Stromal cell of bone marrow (primary cell): Measurements from ENCODE around the gene WWOX.

Source experiments
- DNase-seq: peaks from one replicate; pipeline ENCODE4 v3.0.0-alpha.2; 2012; ENCODE audit warnings: low read depth

WWOX gene

DNA sequence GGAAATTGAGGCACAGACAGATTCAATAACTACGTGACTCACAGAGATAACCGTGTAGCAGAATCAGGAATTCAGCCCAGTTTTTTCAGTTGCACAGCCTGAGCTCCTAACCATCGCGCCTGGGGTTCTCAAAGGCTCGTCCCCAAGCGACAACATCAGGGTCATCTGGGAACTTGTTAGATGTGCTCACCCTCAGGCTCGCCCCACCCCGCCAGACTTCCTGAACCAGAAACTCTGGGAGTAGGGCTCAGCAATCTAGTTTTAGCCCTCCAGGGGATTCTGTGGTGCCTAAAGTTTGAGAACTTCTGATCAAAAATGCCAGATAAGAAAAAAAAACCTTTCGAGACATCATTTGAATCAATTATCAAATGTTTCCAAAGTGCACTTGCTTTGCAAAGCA is 559.8 kb downstream of the WWOX start:
- DNase-seq: no peak

DNA sequence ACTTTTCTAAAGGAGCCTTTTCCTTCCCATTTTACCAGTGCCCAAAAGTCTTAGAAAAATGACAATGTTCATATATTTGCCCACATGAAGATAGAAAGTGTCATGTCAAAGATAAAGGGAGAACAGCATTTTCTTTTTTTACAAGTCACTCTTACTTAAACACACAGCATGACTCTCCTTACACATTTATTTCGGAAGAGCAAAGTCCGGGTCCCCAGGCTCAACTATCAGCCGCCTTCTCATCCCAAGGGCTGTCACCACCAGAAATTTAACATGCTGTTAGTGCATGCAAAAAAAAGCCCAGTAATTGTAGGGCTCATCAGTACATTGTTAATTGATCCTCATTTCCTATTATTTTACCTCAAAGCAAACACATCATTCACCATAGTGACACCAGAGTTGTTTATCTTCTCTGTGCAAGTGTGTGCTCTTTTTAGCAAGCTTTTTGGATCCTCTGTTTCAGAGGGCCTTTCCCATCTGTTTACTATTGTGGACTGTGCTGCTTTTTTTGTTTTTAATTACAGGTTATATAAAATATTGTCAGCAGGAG is 560.3 kb downstream of the WWOX start:
- DNase-seq: no peak

DNA sequence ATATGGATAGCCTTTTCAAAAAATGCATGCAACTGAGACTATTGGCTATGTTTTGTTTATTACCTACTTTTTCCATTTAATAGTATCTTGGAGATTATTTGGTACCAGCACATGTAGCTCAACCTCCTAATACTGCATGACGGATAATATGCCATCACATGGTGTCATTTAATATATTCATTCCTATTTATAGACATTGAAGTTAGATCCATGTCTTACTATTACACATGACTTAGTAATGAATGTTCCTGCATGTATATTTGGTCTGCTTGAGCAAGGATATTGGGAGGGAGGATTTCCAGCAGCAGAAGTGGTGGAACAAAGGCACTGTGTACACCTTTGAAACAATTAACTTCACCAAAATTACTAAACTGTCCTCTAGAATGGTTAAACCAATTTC is 561.3 kb downstream of the WWOX start:
- DNase-seq: no peak

DNA sequence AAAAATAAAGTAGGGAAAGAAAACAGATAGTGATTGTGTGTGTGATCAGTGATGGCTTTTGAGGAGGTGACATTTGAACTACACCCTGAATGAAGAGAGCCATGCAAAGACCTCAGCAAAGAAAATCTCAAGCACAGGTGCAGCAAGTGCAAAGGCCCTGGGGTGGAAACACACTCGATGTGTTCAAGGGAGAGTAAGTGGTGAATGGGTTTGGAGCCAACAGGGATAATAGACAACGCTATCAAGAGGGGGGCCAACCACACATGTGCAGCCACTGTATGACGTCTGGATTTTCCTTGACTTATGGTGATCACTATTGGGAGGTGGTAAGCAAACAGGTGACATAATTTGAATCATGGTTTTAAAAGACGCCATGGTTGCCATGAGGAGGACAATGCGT is 564.2 kb downstream of the WWOX start:
- DNase-seq: no peak

DNA sequence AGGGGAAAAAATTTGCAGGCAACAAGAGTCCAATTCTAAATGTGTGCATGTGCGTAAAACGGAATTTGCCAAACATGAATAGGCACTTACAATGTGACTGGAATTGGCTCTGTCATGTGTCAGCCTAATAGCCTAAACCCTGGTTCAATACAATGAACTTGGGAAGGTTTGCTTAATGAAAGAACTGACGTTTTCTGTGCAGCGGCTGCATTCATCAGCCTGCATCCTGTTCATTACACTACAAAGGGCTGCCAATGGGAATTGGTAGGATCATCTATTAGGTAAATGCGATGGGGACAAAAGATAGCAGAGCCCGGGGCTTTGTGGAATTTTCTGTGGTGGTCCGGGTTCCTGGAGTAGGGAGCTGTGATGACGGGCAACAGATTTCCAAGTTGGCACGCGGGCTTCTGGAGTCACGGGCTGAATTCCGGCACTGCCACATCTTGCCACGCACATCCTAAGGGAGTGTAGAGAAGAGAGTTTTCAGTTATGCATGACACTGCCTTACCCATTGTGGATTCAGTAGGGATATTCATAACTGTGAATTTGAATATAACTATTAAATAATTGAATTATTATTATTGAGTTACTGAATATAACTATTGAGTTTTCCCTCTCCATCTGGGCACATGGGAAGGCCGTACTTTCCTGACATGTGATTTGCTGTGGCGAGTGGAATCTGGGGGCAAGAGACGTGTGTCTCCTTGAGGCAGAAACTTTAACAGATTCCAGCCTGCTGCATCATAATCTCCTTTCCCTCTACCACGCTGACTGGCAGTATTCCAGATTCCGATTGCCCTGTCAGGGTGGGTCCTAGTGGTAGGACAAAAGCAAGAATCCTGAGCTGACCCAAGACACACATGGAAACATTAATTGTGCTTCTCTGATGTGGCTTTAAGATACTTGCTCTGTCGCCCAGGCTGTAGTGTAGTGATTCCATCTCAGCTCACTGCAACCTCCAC is 565.6 kb downstream of the WWOX start:
- DNase-seq: no peak

DNA sequence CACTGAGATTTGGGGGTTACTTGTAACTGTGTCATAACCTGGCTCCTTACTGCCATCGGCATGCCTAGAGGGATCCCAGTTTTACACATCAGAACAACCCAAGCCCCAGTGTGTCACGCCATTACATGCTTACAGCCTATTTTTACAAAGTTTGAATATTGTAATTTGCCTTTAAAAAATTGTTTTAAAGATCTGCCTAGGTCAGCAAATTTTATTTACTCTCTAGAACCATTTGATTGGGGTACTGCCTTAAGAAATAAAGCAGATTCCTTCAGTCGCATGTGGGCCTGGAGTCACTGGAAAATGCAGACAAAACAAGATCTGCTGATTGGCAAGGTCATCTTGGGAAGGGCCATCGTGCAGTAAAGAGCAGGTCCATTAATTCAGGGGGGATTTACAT is 566.9 kb downstream of the WWOX start:
- no peak for DNase-seq

DNA sequence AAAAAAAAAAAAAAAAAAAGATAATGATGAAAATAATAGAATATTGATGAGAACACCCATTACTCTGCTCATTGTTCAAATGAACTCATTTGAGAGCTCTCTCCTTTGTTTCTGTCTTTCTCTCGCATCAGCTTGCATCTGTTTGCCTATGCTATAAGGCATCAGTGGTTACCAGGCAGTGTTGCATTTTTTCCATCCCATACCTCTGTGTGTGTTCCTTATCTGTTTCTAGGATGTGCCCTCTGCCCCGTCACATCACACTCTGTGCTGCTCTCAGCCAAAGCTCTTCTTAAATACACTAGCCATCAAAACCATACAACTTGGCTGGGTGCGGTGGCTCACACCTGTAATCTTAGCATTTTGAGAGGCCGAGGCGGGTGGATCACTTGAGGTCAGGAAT is 568.2 kb downstream of the WWOX start:
- DNase-seq: no peak

DNA sequence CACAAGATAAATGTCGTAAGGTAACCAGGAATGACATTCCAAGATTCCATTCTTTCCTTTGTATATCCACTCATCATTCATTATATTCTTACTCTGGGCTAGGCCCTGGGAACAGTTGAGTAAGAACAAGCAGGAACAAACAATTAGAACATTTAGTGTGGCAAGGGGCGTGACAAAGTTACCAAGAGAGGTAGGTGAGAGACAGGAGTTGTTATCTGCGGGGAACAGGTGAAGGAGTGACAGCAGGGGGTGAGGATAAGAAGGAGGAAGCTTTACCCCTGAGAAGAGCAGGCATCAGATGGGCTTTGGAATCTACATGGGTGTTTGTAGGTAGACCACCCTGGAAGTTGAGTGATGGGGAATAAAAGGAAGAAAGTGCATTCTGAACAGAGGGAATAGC is 568.9 kb downstream of the WWOX start:
- DNase-seq: no peak

DNA sequence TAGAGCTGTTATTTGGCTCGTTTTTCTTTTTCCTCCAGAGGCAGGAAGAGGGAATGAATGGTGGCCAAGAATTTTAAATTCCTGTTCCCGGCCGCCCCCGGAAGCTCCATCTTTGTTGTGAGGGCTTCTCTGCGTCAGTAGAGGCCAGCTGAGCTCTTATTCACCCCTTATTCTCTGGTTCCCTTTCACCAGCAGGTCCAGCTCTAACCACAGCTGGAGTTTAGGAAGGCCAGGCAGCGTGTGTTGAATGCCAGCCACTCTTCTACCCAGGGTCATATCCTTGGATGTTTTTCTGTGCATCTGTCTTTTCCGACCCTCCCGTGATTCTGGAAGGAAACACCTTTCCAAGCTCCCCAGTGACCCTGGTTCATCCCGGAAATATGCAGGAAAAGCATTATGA is 570.5 kb downstream of the WWOX start:
- DNase-seq: peak; percentile 54

DNA sequence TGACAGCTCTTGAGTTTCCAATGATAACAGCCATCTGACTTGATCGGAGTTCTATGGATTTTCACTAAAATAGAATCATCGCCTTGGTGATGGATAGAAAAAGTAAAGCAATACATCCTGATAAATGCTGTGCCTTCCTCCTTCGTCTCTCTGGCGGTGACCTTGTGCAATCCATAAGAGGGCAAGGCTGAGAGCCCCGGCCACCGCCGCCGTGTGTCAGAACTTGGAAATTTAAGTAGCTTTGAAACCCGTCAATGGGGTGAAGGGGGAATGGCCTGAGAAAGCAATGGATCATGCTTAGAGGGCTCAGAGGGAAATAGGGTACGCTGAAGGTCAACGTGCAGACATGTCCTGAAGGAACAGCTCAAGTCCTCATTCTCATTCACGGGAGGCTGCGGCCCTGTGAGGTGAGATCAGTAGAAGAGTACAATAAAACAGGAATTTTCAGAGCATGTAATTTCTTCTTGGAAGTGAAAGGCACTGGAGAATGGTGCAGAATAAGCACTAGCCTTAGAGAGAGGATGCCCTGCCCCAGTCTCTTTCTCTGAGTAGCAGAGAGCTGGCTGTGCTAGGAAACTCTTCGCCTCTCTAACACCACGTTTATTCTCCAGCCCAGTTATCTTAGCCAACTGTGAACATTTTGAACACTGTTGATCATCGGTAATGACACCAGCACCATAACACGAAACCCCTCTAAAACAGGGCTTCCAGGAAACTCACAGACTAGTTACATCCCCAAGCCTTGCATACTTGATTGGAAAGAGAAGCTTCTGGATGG is 573.5 kb downstream of the WWOX start:
- no peak for DNase-seq

DNA sequence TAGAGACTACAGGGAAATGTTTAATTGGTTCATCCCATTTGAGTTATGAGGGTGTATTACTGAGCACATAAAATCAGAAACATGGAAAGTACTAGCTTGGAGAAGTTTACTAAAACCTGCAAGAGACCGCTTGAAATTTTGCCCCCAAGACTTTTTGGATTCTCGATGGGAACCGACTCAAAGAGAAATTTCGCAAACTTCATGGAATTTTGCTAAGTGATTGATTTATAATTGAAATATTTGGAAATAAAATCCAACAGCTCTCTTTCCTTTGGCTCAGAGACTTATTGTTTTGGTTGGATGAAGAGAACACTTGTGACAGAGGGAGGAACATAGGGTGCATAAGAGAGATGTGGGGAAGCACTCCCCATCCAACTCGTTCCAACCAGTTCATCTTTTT is 574.4 kb downstream of the WWOX start:
- DNase-seq: no peak

DNA sequence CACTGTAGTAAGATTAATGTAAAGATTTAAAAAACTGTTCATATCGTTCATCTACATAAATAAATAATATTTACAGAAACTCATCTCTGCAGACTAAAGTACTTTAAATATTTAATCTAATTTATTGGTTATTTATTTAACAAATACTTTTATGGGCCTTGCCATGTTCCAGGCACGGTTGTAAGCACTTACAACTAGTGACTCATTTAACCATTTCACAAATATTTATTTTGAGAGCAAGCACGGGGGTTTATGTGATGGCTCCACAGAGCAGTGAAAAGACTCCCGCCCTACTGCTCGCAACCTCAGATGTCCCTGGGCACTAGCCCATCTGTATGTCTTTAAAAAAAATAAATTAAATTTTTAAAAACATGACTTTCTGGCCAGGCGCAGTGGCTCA is 575.9 kb downstream of the WWOX start:
- no peak for DNase-seq

DNA sequence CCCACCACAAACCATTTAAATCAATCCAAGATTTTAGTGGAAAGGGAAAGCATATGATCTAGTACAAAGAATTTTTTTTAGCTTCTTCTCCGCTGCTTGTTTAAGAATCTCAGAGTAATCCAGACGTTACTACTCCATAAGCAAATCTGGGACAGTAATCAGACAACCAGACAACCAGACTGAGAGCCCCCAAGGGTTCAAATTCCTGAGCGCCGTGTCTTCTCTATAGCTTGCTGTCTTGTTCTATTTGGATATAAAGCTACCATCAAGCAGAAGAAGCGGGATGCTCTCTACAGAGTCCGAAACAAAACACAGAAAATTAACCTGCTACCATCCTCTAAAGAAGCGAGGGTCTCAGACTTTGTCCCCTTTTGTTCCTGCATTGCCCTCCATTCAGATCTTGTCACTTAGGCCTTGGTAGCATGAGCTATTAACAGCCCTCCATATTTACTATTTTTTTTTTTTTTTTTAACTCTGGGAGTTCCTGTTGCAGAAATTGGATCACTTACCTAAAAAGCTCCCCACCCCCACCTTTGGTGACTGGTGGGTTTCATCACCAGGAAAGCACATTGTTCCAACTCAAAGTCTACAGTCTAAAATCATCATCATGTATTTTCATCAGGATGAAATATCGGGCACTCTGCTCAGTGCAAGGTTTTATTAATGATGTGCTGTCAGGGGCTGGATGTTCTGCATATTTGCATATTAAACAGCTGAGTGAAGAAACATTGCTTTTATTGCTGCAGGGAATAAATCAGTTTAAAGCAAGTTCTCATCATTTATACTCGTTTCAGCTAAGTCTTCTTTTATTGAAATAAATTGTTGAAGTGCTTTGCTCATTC is 576.7 kb downstream of the WWOX start:
- no peak for DNase-seq

DNA sequence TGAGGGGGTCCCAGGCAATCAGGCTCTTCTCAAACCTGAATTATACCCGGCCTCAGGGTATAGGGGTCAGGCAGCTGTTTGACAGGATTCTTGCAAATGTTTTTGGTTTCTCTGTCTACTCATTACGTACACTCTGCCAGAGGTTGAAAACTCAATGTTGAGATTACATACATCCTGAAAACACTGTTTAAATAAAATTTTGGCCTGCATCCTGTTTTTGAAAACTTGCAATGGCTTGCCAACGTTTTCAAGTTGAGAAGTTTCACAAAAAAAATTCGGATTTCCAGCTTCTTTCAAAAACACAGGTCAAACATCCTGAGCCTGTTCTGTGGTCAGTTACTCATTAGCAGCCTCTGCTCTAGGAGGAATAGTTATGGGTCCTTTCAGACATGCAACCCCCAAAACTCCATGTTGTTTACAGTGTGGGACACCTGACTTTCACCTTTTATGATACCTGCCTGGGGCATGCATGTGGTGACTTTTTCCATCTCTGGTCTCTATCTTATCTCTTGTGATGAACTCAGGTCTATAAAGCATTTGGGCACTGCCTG is 577.8 kb downstream of the WWOX start:
- DNase-seq: no peak

DNA sequence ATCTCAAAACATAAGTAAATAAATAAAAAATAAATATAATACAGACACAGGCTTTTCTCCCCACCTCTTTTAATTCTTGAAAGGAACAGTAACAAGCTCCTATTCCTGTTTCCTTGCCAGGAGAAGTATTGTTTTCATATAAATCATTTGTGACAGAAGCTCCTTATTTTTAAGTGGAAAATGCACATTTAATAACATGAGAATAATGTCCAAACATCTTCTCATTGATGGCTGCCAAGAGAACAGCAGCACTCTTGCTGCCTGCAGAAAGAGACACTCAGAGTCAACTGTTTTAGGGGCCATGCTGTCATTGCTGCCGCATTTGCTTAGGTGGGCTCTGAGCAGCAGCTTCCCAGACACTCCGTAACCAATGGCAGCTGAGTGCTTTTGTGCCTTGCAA is 580.1 kb downstream of the WWOX start:
- DNase-seq: no peak

DNA sequence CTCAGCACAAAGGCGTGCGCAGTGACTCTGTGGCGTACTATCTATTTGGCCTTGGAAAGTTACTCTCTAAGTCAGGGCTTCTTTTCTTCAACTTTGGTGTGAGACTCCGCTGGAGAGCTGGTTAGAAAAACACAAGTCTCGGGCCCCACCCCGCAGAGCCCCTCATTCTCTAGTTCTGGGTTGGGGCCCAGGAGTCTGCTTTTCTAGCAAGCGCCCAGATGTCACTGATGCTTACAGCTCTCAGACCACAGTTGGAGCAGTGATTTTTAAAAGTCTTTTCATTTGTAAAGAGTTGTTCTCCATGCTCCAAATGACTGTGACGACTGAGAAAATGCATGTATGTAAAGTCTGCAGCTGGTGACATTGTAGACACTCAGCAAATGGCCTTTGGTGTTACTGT is 582.3 kb downstream of the WWOX start:
- no peak for DNase-seq

DNA sequence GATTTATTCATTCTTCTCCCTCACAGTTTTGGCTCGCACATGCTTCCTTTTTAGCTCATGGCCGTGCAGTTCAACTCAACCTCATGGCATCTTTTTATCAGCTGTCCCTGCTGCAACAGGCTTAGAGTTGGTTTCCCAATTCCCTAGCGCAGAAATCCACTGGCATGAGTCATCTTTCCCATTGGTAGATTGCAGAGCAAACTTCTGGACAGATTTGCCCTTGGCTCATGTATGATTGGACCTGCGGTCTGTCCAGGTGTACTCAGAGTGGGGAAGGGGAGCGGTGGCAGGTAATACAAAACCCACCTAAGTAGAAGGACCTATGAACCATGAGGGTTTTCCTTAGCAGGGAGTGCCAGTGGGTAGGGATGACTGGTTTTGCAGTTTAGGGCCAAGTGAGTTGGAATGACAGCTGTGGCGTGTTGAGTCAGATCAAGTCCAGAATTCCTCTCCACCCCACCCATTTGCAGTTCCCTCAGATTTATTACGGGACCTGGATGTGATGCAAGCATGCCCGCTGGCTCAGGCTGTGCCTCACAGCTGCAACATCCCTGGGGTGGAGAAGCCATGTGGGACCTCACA is 584.7 kb downstream of the WWOX start:
- peak; percentile 95 for DNase-seq

DNA sequence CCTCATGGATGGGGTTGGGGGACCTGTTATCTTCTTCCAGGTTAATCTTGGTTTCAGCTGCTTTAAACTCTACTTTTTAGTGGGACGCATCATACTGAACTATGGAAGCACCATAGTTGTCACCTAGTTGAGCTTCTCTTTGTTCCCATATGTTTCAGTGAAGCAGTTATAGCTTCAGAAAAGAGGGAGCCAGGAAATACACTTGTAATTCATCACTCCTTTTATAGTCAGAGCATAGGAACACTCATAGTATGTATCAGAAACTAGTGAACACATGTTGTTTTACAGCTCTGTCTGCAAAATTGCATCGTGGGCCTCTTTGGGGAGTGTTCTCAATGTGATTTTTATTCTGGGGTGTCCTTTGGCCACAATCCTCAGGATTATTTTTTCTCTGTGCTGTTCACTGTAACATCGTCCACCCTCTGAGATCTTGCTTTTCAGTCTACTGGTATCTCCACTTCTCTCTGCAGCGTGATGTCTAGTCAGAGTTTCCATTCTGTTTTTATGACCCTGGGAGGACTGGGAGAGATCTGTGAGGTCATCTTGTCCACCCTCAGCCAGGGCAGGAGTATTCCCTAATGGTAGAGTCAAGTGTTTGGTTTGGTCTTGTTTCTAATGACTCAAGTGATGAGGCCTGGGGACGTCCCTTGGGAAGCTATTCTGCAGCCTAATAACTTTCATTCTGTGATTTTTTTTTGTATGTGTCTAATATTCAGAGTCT is 585.4 kb downstream of the WWOX start:
- peak; percentile 96 for DNase-seq

DNA sequence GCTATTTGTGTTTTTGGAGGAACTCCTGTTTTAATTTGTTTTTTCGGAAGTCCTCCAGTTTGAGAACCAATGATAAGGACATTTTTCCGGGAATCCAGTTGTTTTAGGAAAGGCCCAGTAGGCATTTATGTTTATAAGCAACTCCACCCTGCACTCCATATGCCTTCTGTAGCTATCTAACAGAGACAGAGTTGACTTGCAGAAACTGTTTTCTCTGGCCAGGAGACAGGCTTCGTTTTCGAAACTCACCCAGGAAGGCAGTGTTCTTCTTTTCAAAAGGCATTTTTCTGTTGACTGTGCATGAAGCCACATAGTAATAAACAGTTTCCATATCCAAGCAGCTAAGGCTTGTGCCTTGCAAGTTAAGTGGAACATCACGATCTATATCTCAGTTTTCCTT is 587.1 kb downstream of the WWOX start:
- peak; percentile 30 for DNase-seq

DNA sequence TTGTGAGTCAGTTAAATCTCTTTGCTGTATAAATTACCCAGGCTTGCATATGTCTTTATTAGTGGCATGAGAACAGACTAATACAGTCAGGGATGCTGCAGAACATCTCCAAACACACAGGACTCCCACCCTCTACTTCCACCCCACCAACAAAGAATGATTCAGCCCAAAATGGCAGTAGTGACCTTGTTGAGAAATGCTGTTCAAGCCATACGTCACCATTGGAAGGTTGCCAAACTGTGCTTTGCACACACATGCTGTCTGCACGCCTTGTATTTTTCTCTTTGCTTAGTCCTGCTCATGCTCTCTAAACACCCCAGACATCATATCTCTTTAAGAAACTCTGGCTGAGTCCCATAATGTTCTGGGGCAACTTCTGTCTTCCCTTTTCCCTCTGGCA is 589.6 kb downstream of the WWOX start:
- DNase-seq: no peak

DNA sequence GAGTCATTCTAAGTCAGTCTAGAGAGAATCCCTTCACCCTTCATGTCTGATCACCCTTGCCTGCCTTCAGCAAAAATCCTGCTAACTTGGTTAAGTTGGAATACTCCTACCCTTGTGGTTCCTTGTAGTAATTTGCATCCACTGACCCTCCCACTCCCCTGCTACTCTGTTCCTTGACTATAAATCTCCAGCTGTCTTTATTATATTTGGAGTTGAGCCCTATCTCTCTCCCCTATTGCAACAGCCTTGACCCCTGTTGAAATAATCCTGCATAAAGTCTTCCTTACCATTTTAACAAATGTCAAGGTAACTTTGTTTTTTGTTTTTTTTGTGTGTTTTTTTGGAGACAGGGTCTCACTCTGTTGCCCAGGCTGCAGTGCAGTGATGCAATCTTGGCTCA is 590.1 kb downstream of the WWOX start:
- DNase-seq: no peak
